Inferior parietal cortex (tissue), 1 donor: Measurements from ENCODE around the gene SOX2.

Source experiments
- DNase-seq: peaks from one replicate; pipeline ENCODE4 v3.0.0-alpha.2; 2016; ENCODE audit errors: extremely low spot score

SOX2 gene

GRCh38 chr3:181711325-181712135, at the start of gene SOX2:
Gene SOX2, plus strand, starts transcription at chr3:181711925. Its CDS starts 436 bp downstream, at chr3:181712361.
- DNase-seq = no peak

GRCh38 chr3:181683563-181683962, 28.2 kb upstream of the SOX2 start:
- no peak for DNase-seq

GRCh38 chr3:181687190-181687589, 24.5 kb upstream of the SOX2 start:
- DNase-seq = peak; percentile 49

GRCh38 chr3:181687731-181688130, 24.0 kb upstream of the SOX2 start:
- DNase-seq = peak; percentile 47

- peak; percentile 59 for DNase-seq
Measured at GRCh38 chr3:181689546-181689945, 22.2 kb upstream of the SOX2 start.

GRCh38 chr3:181690769-181691168, 21.0 kb upstream of the SOX2 start:
- DNase-seq = peak; percentile 40

- no peak for DNase-seq
Measured at GRCh38 chr3:181691901-181692300, 19.8 kb upstream of the SOX2 start.

- DNase-seq = peak; percentile 55
Measured at GRCh38 chr3:181692311-181693145, 19.2 kb upstream of the SOX2 start.

GRCh38 chr3:181693280-181693679, 18.4 kb upstream of the SOX2 start:
- DNase-seq = peak; percentile 56

- DNase-seq = peak; percentile 33
Measured at GRCh38 chr3:181694805-181695660, 16.7 kb upstream of the SOX2 start.

- DNase-seq = peak; percentile 72
Measured at GRCh38 chr3:181695661-181696491, 15.8 kb upstream of the SOX2 start.

- DNase-seq = no peak
Measured at GRCh38 chr3:181696626-181697230, 15.0 kb upstream of the SOX2 start.

- no peak for DNase-seq
Measured at GRCh38 chr3:181698263-181698954, 13.3 kb upstream of the SOX2 start.

- no peak for DNase-seq
Measured at GRCh38 chr3:181699171-181699903, 12.4 kb upstream of the SOX2 start.

GRCh38 chr3:181700168-181701087, 11.3 kb upstream of the SOX2 start:
- DNase-seq = peak; percentile 94

- DNase-seq = no peak
Measured at GRCh38 chr3:181701096-181701495, 10.6 kb upstream of the SOX2 start.

- no peak for DNase-seq
Measured at GRCh38 chr3:181703601-181704420, 7.9 kb upstream of the SOX2 start.
